ENCODE data around the gene MUC20. TPM values are rescaled to one million over a fixed set of nuclear protein-coding genes. Genes with fewer than 3 reads are reported as not detected.

The MUC20 gene
- total RNA-seq, 1 experiment from 2014 or later = not detected

DNA sequence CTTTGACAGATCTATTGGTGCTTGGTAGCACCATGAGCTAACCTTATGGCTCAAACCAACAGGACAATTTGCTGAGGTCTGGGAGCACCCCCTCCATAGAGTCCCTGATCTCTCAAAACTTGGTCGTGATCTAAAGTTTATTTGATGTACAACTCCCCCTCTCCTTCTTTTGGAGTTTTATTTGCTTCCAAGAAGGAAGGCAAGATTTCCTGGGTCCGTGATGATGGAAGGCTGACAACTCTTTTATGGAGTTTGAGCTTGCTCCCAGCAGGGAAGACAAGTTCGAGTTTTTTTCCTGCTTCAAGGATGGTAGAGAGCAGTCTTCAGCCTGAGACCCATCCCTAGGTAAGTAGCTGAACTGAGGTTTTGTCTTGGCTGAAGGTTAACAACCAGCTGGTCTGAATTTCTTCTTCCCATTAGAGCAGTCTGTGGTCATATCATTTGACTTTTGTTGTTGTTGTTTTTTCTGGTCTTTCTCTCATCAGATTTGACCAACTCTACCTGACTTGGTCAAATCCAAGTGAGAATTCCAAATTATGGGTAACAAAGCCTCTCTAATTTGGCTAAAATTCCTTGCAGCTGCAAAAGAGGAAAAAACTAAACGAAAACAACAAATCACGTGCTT, 2.8 kb upstream of the MUC20 start:
- Histone ChIP-seq H3K23me2 (ENCODE audit: insufficient read length, low read depth, low read length, poor library complexity, severe bottlenecking) (no peaks in the 10 kb centered on the region), H2BK120ac (ENCODE audit: low read depth, low read length, poor library complexity, severe bottlenecking) (no peak overlapping the region), H3K4me1 (ENCODE audit: insufficient read depth, low read length) (peaks cover 6% of the 10 kb centered on the region; the same call in 1 of the 2 replicates), H3K79me1 (ENCODE audit: insufficient read depth, low read depth, low read length, poor library complexity, severe bottlenecking) (no peaks in the 10 kb centered on the region), H2BK15ac (ENCODE audit: low read depth, low read length) (no peak overlapping the region), H2BK12ac (ENCODE audit: insufficient read length, low read depth, low read length) (no peak overlapping the region), H3K56ac (ENCODE audit: insufficient read length, low read depth, low read length) (no peak overlapping the region), H3T11ph (ENCODE audit: low read length) (no peak overlapping the region), H3K27me3 (ENCODE audit: insufficient read depth, low read length) (no peaks in the 10 kb centered on the region), H4K8ac (replicated peaks; ENCODE audit: insufficient read length, low read depth, low read length) (no peak overlapping the region), H3K4me2 (ENCODE audit: insufficient read depth, insufficient read length, low read length) (no peak overlapping the region), H3K27ac (ENCODE audit: insufficient read length, low read depth, low read length) (no peak overlapping the region), H2BK20ac (ENCODE audit: low read depth, low read length, poor library complexity, severe bottlenecking) (no peak overlapping the region), H3K79me2 (ENCODE audit: insufficient read depth, low read length) (no peaks in the 10 kb centered on the region), H2AK5ac (ENCODE audit: insufficient read length, low read length) (no peak overlapping the region), H3K9ac (ENCODE audit: extremely low read depth, insufficient read length, low read length) (no peak overlapping the region), H4K5ac (ENCODE audit: insufficient read length, low read depth, low read length) (no peak overlapping the region), H3K18ac (ENCODE audit: insufficient read length, low read depth, low read length) (no peak overlapping the region), H3K9me3 (ENCODE audit: control insufficient read depth, low read depth, low read length) (no peaks in the 10 kb centered on the region), H2AFZ (ENCODE audit: low read length) (no peak overlapping the region), H2BK5ac (ENCODE audit: insufficient read length, low read length) (no peak overlapping the region), H4K20me1 (ENCODE audit: control insufficient read depth, insufficient read depth, insufficient read length) (no peaks in the 10 kb centered on the region), H3K4ac (ENCODE audit: low read depth, low read length) (no peak overlapping the region), H4K91ac (ENCODE audit: insufficient read length, low read depth, low read length) (no peak overlapping the region), H3K23ac (ENCODE audit: insufficient read length, low read depth, low read length) (no peak overlapping the region), H3K14ac (ENCODE audit: insufficient read depth, low read length) (no peak overlapping the region)
- DNase-seq = no peak
- Mint-ChIP-seq H3K36me3 (ENCODE audit: insufficient read depth in 1 of 3, low read depth in 3 of 3) (peaks cover 0 to 5% (median 0%) of the 10 kb centered on the region in 3 experiments; a peak in 2 of 7 replicates), H3K27me3 (ENCODE audit: low read depth) (peaks cover 29% of the 10 kb centered on the region), H3K27ac (no peak overlapping the region), H3K9me3 (peaks cover 0 to 6% of the 10 kb centered on the region in 2 experiments; a peak in 3 of 5 replicates), H3K4me3 (no peak overlapping the region), H3K4me1 (peaks cover 34 to 36% of the 10 kb centered on the region in 2 experiments)
- no peak for TF ChIP-seq CTCF (conservative IDR thresholded peaks at IDR 0.05)
- WGBS (ENCODE audit: extremely low coverage, insufficient read length, low lambda C conversion rate) = no CpG with 5 or more reads among the region's 5 CpGs

All from H9 (cell line).